ENCODE measurements around the gene ASXL3. TPM values are rescaled to one million over a fixed set of nuclear protein-coding genes. Genes with fewer than 3 reads are reported as not detected.
A peak's percentile ranks its signal among the peaks of the same experiment; 100 is the strongest.

Gene ASXL3
- total RNA-seq, 1 donor from 2014 or later, result 1.3 TPM

GRCh38 chr18:33750366-33750765 is 172.3 kb downstream of the ASXL3 start:
- DNase-seq (no peak), ATAC-seq (no peak)
- Histone ChIP-seq H3K9me3 (no peaks in the 10 kb centered on the region), H3K4me1 (no peaks in the 10 kb centered on the region), H3K27me3 (no peaks in the 10 kb centered on the region), H3K36me3 (no peaks in the 10 kb centered on the region), H3K27ac (no peak overlapping the region), H3K4me3 (no peak overlapping the region)
- TF ChIP-seq, protein P1, sequence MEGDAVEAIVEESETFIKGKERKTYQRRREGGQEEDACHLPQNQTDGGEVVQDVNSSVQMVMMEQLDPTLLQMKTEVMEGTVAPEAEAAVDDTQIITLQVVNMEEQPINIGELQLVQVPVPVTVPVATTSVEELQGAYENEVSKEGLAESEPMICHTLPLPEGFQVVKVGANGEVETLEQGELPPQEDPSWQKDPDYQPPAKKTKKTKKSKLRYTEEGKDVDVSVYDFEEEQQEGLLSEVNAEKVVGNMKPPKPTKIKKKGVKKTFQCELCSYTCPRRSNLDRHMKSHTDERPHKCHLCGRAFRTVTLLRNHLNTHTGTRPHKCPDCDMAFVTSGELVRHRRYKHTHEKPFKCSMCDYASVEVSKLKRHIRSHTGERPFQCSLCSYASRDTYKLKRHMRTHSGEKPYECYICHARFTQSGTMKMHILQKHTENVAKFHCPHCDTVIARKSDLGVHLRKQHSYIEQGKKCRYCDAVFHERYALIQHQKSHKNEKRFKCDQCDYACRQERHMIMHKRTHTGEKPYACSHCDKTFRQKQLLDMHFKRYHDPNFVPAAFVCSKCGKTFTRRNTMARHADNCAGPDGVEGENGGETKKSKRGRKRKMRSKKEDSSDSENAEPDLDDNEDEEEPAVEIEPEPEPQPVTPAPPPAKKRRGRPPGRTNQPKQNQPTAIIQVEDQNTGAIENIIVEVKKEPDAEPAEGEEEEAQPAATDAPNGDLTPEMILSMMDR (IDR thresholded peaks at IDR 0.05), result no peak
- intact Hi-C loops (cut with DNase I), result no loop called here

DNA sequence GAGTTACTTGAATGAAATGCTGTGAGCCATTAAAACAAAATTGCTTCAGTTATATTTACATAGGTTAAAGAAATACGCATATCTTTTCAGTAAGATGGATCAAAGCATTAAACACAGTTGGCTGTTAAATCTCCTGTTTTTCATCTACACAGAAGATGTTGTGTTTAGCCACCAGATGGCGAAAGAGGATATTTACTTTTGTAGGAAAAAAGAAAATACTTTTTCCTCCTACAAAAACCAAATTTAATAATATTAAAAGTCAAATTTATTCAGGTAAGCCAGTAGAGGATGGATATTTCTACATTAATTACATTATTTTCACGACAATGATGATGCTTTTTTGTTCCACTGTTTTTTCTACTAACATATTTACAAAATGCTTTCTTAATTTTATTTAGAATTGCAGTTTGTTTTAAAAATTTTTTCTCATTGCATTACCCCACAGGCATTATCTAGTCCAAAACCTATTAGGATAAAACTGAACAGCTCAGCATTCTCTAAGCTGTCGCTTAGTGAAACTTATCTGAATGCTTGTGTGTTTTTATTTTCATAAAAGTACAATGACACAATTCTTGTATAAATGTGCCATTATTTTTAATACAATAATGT is 173.7 kb downstream of the ASXL3 start:
- no peaks in the 10 kb centered on the region for H3K27me3 ChIP-seq
- DNase-seq (no peak), ATAC-seq (no peak)
- H3K27ac ChIP-seq, result no peak overlapping the region
- no peak overlapping the region for H3K4me3 ChIP-seq
- intact Hi-C loops (cut with DNase I), result no loop called here
- TF ChIP-seq, protein P1 (IDR thresholded peaks at IDR 0.05), result peak; percentile 44
- H3K9me3 ChIP-seq, result no peaks in the 10 kb centered on the region
- no peaks in the 10 kb centered on the region for H3K4me1 ChIP-seq
- H3K36me3 ChIP-seq, result no peaks in the 10 kb centered on the region

- TF ChIP-seq, protein P1 (IDR thresholded peaks at IDR 0.05), result no peak
- no peaks in the 10 kb centered on the region for H3K9me3 ChIP-seq
- H3K36me3 ChIP-seq, result no peaks in the 10 kb centered on the region
- intact Hi-C loops (cut with DNase I), result no loop called here
- ATAC-seq (no peak), DNase-seq (no peak)
- H3K4me1 ChIP-seq, result no peaks in the 10 kb centered on the region
- H3K27ac ChIP-seq, result no peak overlapping the region
- H3K4me3 ChIP-seq, result no peak overlapping the region
- no peaks in the 10 kb centered on the region for H3K27me3 ChIP-seq
Measured at GRCh38 chr18:33755391-33755790, 177.4 kb downstream of the ASXL3 start.

GRCh38 chr18:33755931-33756560 is 178.0 kb downstream of the ASXL3 start:
- Histone ChIP-seq H3K27me3 (no peaks in the 10 kb centered on the region), H3K4me3 (no peak overlapping the region), H3K4me1 (no peaks in the 10 kb centered on the region), H3K36me3 (no peaks in the 10 kb centered on the region), H3K9me3 (no peaks in the 10 kb centered on the region), H3K27ac (no peak overlapping the region)
- TF ChIP-seq, protein P1 (IDR thresholded peaks at IDR 0.05), result no peak
- ATAC-seq, result peak; percentile 64
- intact Hi-C loops (cut with DNase I), result no loop called here
- DNase-seq, result no peak

DNA sequence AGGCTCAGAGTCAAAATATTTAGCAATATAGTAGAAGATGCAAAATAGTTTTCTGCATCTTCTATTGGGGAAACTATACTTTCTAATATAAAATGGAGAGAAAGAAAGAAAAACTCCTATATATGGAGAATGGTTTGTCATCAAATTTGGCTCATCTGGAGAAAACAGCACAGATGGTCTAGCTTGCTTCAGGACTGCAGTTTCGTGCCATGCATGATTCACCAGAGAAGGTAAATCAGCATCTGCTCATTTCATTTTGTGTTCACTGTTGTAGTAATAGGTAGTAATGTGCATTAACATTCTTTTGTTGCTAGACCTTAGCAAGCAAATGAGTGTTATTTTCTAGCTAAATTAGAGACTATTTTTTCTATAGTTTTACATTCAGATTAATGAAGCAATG is 179.0 kb downstream of the ASXL3 start:
- no peak overlapping the region for H3K4me3 ChIP-seq
- ATAC-seq, result no peak
- intact Hi-C loops (cut with DNase I), result no loop called here
- no peaks in the 10 kb centered on the region for H3K27me3 ChIP-seq
- TF ChIP-seq, protein P1 (IDR thresholded peaks at IDR 0.05), result no peak
- DNase-seq, result no peak
- no peaks in the 10 kb centered on the region for H3K36me3 ChIP-seq
- H3K4me1 ChIP-seq, result no peaks in the 10 kb centered on the region
- no peak overlapping the region for H3K27ac ChIP-seq
- no peaks in the 10 kb centered on the region for H3K9me3 ChIP-seq

Measured in upper lobe of right lung (tissue), 1 donor.